Neural progenitor cell (in vitro differentiated cells): ENCODE results near the gene L3MBTL3. TPM values are rescaled to one million over a fixed set of nuclear protein-coding genes. Genes with fewer than 3 reads are reported as not detected.
A peak's percentile ranks its signal among the peaks of the same experiment; 100 is the strongest.

Source experiments
- DNase-seq: peaks from one replicate; pipeline ENCODE4 v3.0.0-alpha.2; 2016; ENCODE audit warnings: low spot score
- H2AFZ ChIP-seq: fragments of 200-600 bp; sonication (generic); replicated peaks from 2 replicates; pipeline ENCODE4 v1.6.1; 2016; ENCODE audit warnings: antibody characterized with exemption
- H3F3A ChIP-seq: fragments of 200-600 bp; sonication (generic); 2 replicates; pipeline ENCODE4 v1.6.1; 2016; ENCODE audit warnings: antibody characterized with exemption, low read depth
- H3K27ac ChIP-seq: fragments of 200-600 bp; sonication (generic); 2 replicates; pipeline ENCODE4 v1.5.1; 2016; ENCODE audit warnings: mild to moderate bottlenecking
- H3K27me3 ChIP-seq: fragments of 200-600 bp; sonication (generic); 2 replicates; pipeline ENCODE4 v1.6.1; 2016; ENCODE audit warnings: mild to moderate bottlenecking, moderate library complexity
- H3K36me3 ChIP-seq: fragments of 200-600 bp; sonication (generic); 2 replicates; pipeline ENCODE4 v1.5.1; 2016
- H3K4me1 ChIP-seq: fragments of 200-600 bp; sonication (generic); 2 replicates; pipeline ENCODE4 v1.6.1; 2016; ENCODE audit warnings: mixed run types
- H3K4me2 ChIP-seq: fragments of 200-600 bp; sonication (generic); 2 replicates; pipeline ENCODE4 v1.6.1; 2016
- H3K4me3 ChIP-seq: fragments of 200-600 bp; sonication (generic); 2 replicates; pipeline ENCODE4 v1.5.1; 2016
- H3K79me2 ChIP-seq: fragments of 200-600 bp; sonication (generic); 2 replicates; pipeline ENCODE4 v1.6.1; 2016; ENCODE audit warnings: low read depth
- H3K9ac ChIP-seq: fragments of 200-600 bp; sonication (generic); 2 replicates; pipeline ENCODE4 v1.6.1; 2016
- H3K9me3 ChIP-seq: fragments of 200-600 bp; sonication (generic); 2 replicates; pipeline ENCODE4 v1.5.1; 2016; ENCODE audit warnings: low read depth
- H4K20me1 ChIP-seq: fragments of 200-600 bp; sonication (generic); 2 replicates; pipeline ENCODE4 v1.6.1; 2016; ENCODE audit warnings: low read depth
- H3K27ac Mint-ChIP-seq: 3 replicates; pipeline ENCODE4 v1.8.0; 2021; ENCODE audit warnings: mixed read lengths
- H3K27me3 Mint-ChIP-seq: 2 replicates; pipeline ENCODE4 v1.8.0; 2022; ENCODE audit warnings: low read depth, mild to moderate bottlenecking, inconsistent platforms, moderate library complexity, mixed read lengths; ENCODE audit not compliant: insufficient read depth
- H3K36me3 Mint-ChIP-seq: 3 replicates; pipeline ENCODE4 v1.8.0; 2021; ENCODE audit warnings: mixed read lengths
- H3K4me1 Mint-ChIP-seq: 3 replicates; pipeline ENCODE4 v1.8.0; 2021; ENCODE audit warnings: mixed read lengths
- H3K4me3 Mint-ChIP-seq: 3 replicates; pipeline ENCODE4 v1.8.0; 2021; ENCODE audit warnings: mild to moderate bottlenecking, moderate library complexity, mixed read lengths
- H3K9me3 Mint-ChIP-seq: 3 replicates; pipeline ENCODE4 v1.8.0; 2020; ENCODE audit warnings: mixed read lengths
- EZH2 ChIP-seq: fragments of 200-600 bp; sonication (generic); IDR thresholded peaks from 2 replicates; pipeline ENCODE4 v1.6.1; 2017; ENCODE audit warnings: antibody characterized with exemption, mild to moderate bottlenecking, moderate library complexity
- EZH2phosphoT487 ChIP-seq: fragments of 200-600 bp; sonication (generic); IDR thresholded peaks from 2 replicates; pipeline ENCODE4 v1.6.1; 2017; ENCODE audit warnings: antibody characterized with exemption
- total RNA-seq: library from RNA; depleted of rRNA; stranded (reverse); fragments of >200 nt; gene quantifications from 2 replicates; pipeline ENCODE4 v1.2.3, GENCODE V29; 2015; ENCODE audit warnings: low replicate concordance
- TF ChIP-seq, protein P1 (sequence below): fragments of 200-600 bp; sonication (generic); IDR thresholded peaks from 2 replicates; pipeline ENCODE4 v1.5.1; 2017; ENCODE audit warnings: antibody characterized with exemption, mild to moderate bottlenecking

The L3MBTL3 gene
- total RNA-seq, 1 donor from 2014 or later, result 22.2 TPM

DNA sequence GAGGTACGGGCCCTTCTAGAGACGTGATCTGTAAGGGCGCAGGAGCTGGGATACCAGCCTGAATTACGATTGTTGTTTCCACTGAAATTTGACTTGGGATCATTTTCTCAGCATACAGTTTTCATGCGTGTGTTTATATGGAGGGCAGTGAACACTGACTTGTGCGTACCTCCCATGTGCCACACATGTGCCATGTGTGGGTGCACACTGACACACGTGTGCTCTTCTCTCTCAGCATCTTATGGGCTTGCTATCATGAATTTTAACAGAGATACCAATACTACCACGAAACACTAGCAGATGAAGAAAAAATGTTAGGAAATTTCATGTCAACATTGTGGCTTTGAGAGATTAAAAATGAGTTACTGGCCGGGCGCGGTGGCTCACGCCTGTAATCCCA is 39.1 kb downstream of the L3MBTL3 start:
- no peaks in the 10 kb centered on the region for H3F3A ChIP-seq
- no peak overlapping the region for H3K4me3 Mint-ChIP-seq
- no peak overlapping the region for H2AFZ ChIP-seq
- H3K4me1 ChIP-seq, result no peaks in the 10 kb centered on the region
- DNase-seq, result no peak
- H3K79me2 ChIP-seq, result no peaks in the 10 kb centered on the region
- H3K27me3 ChIP-seq, result no peaks in the 10 kb centered on the region
- H3K36me3 Mint-ChIP-seq, result peaks cover 39% of the 10 kb centered on the region
- H3K4me3 ChIP-seq, result no peak overlapping the region
- H3K27ac Mint-ChIP-seq, result peak overlapping the region; percentile 16
- no peaks in the 10 kb centered on the region for H3K36me3 ChIP-seq
- H3K9me3 Mint-ChIP-seq, result no peaks in the 10 kb centered on the region
- TF ChIP-seq EZH2phosphoT487 (no peak), EZH2 (no peak)
- TF ChIP-seq, protein P1, sequence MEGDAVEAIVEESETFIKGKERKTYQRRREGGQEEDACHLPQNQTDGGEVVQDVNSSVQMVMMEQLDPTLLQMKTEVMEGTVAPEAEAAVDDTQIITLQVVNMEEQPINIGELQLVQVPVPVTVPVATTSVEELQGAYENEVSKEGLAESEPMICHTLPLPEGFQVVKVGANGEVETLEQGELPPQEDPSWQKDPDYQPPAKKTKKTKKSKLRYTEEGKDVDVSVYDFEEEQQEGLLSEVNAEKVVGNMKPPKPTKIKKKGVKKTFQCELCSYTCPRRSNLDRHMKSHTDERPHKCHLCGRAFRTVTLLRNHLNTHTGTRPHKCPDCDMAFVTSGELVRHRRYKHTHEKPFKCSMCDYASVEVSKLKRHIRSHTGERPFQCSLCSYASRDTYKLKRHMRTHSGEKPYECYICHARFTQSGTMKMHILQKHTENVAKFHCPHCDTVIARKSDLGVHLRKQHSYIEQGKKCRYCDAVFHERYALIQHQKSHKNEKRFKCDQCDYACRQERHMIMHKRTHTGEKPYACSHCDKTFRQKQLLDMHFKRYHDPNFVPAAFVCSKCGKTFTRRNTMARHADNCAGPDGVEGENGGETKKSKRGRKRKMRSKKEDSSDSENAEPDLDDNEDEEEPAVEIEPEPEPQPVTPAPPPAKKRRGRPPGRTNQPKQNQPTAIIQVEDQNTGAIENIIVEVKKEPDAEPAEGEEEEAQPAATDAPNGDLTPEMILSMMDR, result no peak
- no peak overlapping the region for H3K4me2 ChIP-seq
- peaks cover 6% of the 10 kb centered on the region for H3K4me1 Mint-ChIP-seq
- H3K9ac ChIP-seq, result no peak overlapping the region
- H3K27ac ChIP-seq, result no peak overlapping the region
- H3K27me3 Mint-ChIP-seq, result peaks cover 2% of the 10 kb centered on the region
- no peaks in the 10 kb centered on the region for H4K20me1 ChIP-seq
- no peaks in the 10 kb centered on the region for H3K9me3 ChIP-seq

DNA sequence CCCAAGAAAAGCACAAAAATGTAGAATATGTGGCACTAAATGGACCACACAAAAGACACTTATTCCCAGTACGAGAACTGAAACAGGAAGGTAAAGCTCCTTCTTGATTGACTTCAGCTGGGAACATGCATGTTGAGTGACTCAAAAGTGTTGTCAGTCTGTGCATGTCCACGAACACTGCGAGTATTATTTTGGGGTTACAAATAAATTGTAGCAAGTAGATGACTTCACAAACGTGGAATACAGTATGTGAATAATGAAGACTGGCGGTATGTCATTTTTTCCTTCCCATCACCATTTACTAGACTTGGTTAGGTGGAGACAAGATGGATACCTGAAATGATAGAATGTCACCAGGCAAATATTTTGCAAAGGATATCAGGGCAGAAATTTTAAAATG is 45.4 kb downstream of the L3MBTL3 start:
- H3K79me2 ChIP-seq, result no peaks in the 10 kb centered on the region
- H3F3A ChIP-seq, result no peaks in the 10 kb centered on the region
- TF ChIP-seq, protein P1, result no peak
- TF ChIP-seq EZH2 (no peak), EZH2phosphoT487 (no peak)
- no peak overlapping the region for H2AFZ ChIP-seq
- H3K4me2 ChIP-seq, result no peak overlapping the region
- no peaks in the 10 kb centered on the region for H3K36me3 ChIP-seq
- H3K4me3 ChIP-seq, result no peak overlapping the region
- H3K36me3 Mint-ChIP-seq, result peaks cover 17% of the 10 kb centered on the region
- no peak overlapping the region for H3K27ac Mint-ChIP-seq
- H3K4me3 Mint-ChIP-seq, result no peak overlapping the region
- H3K27ac ChIP-seq, result no peak overlapping the region
- no peaks in the 10 kb centered on the region for H3K27me3 ChIP-seq
- no peaks in the 10 kb centered on the region for H3K9me3 ChIP-seq
- H3K9ac ChIP-seq, result no peak overlapping the region
- peaks cover 2% of the 10 kb centered on the region for H3K27me3 Mint-ChIP-seq
- H3K4me1 ChIP-seq, result no peaks in the 10 kb centered on the region
- no peak for DNase-seq
- peaks cover 8% of the 10 kb centered on the region for H3K4me1 Mint-ChIP-seq
- no peaks in the 10 kb centered on the region for H3K9me3 Mint-ChIP-seq
- H4K20me1 ChIP-seq, result no peaks in the 10 kb centered on the region

DNA sequence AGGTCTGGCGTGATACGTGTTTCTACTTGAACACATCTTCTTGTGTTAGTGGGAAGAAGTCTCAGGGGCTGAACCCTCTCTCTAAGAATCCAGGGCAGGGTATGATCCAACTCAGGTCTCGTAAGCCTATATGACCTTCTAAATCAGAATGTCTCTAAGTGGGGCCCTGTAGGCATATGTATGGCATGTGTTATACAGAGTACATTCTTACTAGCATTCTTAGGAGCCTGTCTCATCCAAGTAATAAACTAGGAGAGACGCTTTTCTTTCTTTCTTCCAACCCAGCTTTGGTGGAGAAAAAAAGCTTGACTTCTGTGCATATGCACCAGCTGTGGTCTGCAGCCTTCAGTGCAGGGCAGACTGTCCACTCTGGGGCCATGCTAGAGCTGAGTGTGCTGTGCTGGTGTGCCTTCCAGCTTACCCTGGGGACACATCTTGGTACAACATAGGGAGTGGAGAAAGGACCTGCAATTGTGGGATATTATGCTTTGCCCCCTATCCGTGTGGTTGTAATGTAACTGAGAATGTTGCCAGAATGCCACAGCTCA is 47.3 kb downstream of the L3MBTL3 start:
- no peaks in the 10 kb centered on the region for H3K79me2 ChIP-seq
- Mint-ChIP-seq H3K4me1 (peaks cover 26% of the 10 kb centered on the region), H3K9me3 (no peaks in the 10 kb centered on the region), H3K4me3 (no peak overlapping the region), H3K27ac (no peak overlapping the region), H3K27me3 (peaks cover 2% of the 10 kb centered on the region), H3K36me3 (peaks cover 17% of the 10 kb centered on the region)
- H3K9ac ChIP-seq, result no peak overlapping the region
- TF ChIP-seq, protein P1, result no peak
- no peak for TF ChIP-seq EZH2
- no peak for TF ChIP-seq EZH2phosphoT487
- no peaks in the 10 kb centered on the region for H3F3A ChIP-seq
- no peaks in the 10 kb centered on the region for H3K9me3 ChIP-seq
- H3K27ac ChIP-seq, result no peak overlapping the region
- no peaks in the 10 kb centered on the region for H3K36me3 ChIP-seq
- no peak overlapping the region for H2AFZ ChIP-seq
- H4K20me1 ChIP-seq, result no peaks in the 10 kb centered on the region
- no peak overlapping the region for H3K4me3 ChIP-seq
- H3K4me1 ChIP-seq, result no peaks in the 10 kb centered on the region
- DNase-seq, result no peak
- no peak overlapping the region for H3K4me2 ChIP-seq
- no peaks in the 10 kb centered on the region for H3K27me3 ChIP-seq
